Muscle layer of duodenum (tissue), 2 donors: ENCODE measurements around the gene LRRFIP1.

Experiments used
- H3K27ac ChIP-seq: one replicate; pipeline ENCODE4 v1.7.0; 2013; ENCODE audit warnings: mild to moderate bottlenecking, low read length
- H3K27me3 ChIP-seq: one replicate; pipeline ENCODE4 v1.7.0; 2013; ENCODE audit warnings: low read depth, mild to moderate bottlenecking, control low read depth, low read length
- H3K36me3 ChIP-seq, 2 donors: one replicate each; pipeline ENCODE4 v1.7.0; 2013; ENCODE audit warnings: low read length in 2 of 2, control low read depth in 1 of 2, mild to moderate bottlenecking in 1 of 2; ENCODE audit not compliant: insufficient read depth in 2 of 2, control insufficient read depth in 1 of 2
- H3K4me1 ChIP-seq, 2 donors: one replicate each; pipeline ENCODE4 v1.7.0; 2013; ENCODE audit warnings: low read length in 2 of 2, mild to moderate bottlenecking in 2 of 2, control low read depth in 1 of 2, moderate library complexity in 1 of 2; ENCODE audit not compliant: insufficient read depth in 2 of 2, control insufficient read depth in 1 of 2
- H3K4me3 ChIP-seq, 2 donors: one replicate each; pipeline ENCODE4 v1.7.0; 2013; ENCODE audit warnings: low read length in 2 of 2, low read depth in 1 of 2, mild to moderate bottlenecking in 1 of 2
- H3K9me3 ChIP-seq, 2 donors: one replicate each; pipeline ENCODE4 v1.7.0; 2013; ENCODE audit warnings: low read length in 2 of 2, control low read depth in 1 of 2, mild to moderate bottlenecking in 1 of 2; ENCODE audit not compliant: control insufficient read depth in 1 of 2
- donor health status: healthy.

The LRRFIP1 gene

DNA sequence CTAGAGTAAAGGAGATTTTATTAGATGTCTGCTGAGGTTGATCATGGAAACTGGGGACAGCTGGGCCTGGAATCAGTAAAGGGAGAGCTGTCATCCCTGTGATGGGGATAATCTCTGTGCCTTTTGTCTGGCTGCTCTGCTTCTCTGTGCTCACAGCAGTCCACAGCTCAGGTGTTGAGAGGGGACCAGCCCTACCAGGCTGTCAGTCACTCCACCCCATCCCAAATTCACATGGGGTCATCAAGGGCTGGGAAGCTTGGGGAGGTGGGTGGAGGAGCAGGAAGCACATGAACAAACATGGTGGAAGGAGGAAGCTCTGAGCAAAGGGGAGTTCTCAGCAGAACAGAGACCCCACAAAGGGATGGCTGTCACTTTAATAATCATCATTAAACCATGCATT is 13.7 kb upstream of the LRRFIP1 start:
- no peak overlapping the region for H3K4me3 ChIP-seq
- no peaks in the 10 kb centered on the region for H3K27me3 ChIP-seq
- no peaks in the 10 kb centered on the region for H3K9me3 ChIP-seq
- H3K27ac ChIP-seq: no peak overlapping the region
- H3K36me3 ChIP-seq: no peaks in the 10 kb centered on the region
- H3K4me1 ChIP-seq: peaks cover 0 to 32% of the 10 kb centered on the region in 2 donors

DNA sequence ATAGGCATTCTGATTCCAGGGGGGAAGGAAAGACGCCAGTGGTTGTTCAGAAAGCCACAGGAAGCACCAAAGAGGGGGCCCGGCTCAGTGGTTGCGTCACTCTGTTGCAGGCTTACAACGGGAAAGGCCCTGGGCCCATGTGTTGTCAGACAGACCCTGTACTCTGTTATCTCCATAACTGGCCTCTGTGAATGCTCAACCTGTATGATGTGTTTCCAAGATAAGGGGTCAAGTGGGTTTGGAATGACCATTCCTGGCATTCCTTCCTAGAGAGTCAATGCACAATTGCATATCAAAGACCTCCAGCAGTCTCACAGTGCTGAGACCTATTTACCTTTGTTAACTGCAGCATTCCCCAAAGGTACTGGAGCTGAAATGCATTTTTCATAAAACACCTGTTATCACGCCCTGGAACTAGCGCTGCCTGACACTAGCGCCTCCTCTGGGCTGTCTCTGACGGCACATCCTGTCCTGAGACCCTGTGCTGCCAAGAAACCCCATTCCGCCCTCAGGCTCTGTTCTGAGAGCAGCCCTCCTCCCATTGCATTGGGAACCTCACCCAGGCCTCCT is 13.2 kb upstream of the LRRFIP1 start:
- H3K27ac ChIP-seq: no peak overlapping the region
- no peaks in the 10 kb centered on the region for H3K36me3 ChIP-seq
- H3K4me1 ChIP-seq: peaks cover 0 to 32% of the 10 kb centered on the region in 2 donors
- no peaks in the 10 kb centered on the region for H3K9me3 ChIP-seq
- H3K4me3 ChIP-seq: no peak overlapping the region
- no peaks in the 10 kb centered on the region for H3K27me3 ChIP-seq

DNA sequence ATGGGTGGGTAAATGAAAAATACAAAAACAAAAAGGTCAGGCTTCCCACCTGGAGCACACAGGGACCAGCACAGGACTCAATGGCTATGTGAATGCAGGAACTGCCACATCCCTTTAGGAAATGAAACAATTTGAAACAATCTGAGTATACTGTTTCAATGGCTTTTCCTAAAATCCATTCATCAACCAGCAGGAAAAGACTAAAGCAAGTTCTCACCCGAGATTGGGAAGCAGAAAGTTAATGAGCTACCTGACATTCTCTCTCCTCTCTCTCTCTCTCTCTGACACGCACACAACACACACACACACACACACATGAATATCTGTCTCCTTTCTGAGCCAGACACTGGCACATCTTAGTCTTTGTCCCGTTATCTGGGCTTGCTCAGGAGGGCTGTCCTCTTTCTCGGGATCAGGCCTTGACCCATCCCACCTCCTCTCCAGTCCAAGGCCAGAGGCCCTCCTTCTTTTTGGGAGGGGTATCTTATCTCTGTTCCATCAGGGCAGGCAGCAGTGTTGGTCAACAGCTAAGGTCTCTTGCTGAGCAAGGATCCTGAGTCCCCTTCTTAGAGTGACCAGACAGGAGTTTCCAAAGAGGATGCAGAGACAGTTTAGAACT is 11.6 kb upstream of the LRRFIP1 start:
- H3K27me3 ChIP-seq: no peaks in the 10 kb centered on the region
- peaks cover 0 to 32% of the 10 kb centered on the region in 2 donors for H3K4me1 ChIP-seq
- peak overlapping the region; percentile 34 for H3K27ac ChIP-seq
- no peak overlapping the region for H3K4me3 ChIP-seq
- H3K9me3 ChIP-seq: no peaks in the 10 kb centered on the region
- no peaks in the 10 kb centered on the region for H3K36me3 ChIP-seq

DNA sequence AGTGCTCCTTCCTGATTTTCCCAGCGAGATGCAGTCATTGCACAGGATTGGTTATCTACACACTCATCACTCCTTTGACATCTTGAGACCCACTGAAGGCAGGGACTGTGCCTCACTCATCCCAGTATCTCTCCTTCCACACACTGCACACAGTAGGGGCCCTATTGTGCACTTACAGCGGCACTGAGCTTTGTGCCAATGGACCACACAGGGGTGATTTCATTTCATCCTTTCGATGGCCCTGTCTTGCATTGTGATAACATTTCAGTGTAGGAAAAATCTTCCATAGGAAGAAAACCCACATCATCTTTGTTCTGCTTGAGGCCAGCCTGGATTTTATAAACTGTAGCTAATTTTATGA is 11.0 kb upstream of the LRRFIP1 start:
- Histone ChIP-seq H3K9me3 (no peaks in the 10 kb centered on the region), H3K27me3 (no peaks in the 10 kb centered on the region), H3K4me1 (peaks cover 0 to 32% of the 10 kb centered on the region in 2 donors), H3K4me3 (peak overlapping the region in 1 of 2 donors; percentile 23), H3K27ac (peak overlapping the region; percentile 34), H3K36me3 (no peaks in the 10 kb centered on the region)

GRCh38 chr2:237616734-237617586 is 10.4 kb upstream of the LRRFIP1 start:
- H3K27ac ChIP-seq: peak overlapping the region; percentile 34
- peak overlapping the region in 1 of 2 donors; percentile 23 for H3K4me3 ChIP-seq
- peaks cover 0 to 32% of the 10 kb centered on the region in 2 donors for H3K4me1 ChIP-seq
- H3K9me3 ChIP-seq: no peaks in the 10 kb centered on the region
- H3K27me3 ChIP-seq: no peaks in the 10 kb centered on the region
- no peaks in the 10 kb centered on the region for H3K36me3 ChIP-seq

DNA sequence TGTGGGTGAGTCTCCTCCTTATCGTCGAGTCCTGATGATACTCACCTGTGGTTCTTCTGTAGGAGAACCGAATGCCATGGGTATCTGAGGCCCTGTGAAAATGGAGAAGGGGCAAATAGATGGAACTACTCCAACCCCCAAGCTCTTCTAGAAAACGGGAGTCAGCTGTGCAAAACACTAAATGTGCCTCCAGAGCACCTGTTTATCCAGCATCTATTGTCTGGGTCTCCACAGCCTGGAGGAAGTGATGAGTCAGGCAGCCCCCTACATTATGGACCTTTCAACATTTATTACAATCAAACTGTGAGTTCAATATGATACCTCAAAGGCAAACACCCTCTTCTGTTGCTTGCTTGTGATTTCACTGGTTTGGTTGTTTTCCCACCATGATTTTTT is 9.8 kb upstream of the LRRFIP1 start:
- no peak overlapping the region for H3K4me3 ChIP-seq
- H3K27me3 ChIP-seq: no peaks in the 10 kb centered on the region
- no peaks in the 10 kb centered on the region for H3K36me3 ChIP-seq
- H3K4me1 ChIP-seq: peaks cover 0 to 32% of the 10 kb centered on the region in 2 donors
- H3K27ac ChIP-seq: peak overlapping the region; percentile 34
- no peaks in the 10 kb centered on the region for H3K9me3 ChIP-seq

GRCh38 chr2:237618449-237618848 is 8.9 kb upstream of the LRRFIP1 start:
- Histone ChIP-seq H3K27ac (no peak overlapping the region), H3K9me3 (no peaks in the 10 kb centered on the region), H3K4me1 (peaks cover 0 to 32% of the 10 kb centered on the region in 2 donors), H3K36me3 (no peaks in the 10 kb centered on the region), H3K27me3 (no peaks in the 10 kb centered on the region), H3K4me3 (no peak overlapping the region)

DNA sequence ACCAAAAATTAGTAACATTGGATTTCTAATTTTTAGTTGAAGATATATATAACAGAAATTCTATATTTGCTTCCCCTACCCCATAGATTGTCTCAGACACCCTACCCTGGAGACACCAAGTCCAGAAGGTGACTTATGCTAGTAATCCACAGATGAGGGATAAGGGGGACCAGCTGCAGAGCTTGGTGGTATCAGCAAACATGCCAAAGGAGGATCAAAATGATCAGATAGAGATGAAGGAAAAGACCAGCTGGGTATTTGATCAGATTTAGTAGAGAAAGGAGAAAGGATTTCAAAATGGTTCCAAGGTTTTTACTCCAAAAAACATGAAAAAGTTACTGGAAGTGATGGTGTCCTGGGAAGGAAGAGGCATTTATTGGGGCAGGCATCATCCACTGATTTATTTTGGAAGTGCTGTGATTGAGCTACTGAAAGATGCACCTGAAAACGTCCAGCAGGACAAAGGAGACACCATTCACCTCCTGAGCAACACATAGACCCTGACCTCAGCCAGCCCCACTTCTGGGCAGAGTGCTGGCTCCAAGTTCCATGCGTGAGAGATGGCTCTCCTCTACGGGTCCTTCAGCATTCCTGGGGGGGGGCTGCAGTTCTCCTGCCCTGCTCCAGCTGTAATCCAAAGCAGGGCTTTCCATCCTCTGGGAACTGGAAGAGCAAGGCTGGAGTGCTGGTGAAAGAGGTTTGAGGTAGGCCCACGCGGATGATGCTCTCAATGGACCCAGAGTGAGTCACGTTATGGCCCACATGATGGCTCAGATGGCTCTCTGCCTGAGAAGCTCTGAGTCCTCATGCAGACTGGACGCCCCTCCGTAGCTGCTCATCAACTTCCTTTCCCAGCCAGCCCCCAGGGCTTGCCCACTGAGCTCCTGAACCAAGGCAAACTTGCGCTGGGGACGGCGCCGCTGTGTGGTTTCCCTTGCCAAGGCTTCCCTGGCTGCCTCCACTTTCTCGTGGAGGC is 3.7 kb upstream of the LRRFIP1 start:
- Histone ChIP-seq H3K27ac (no peak overlapping the region), H3K27me3 (no peaks in the 10 kb centered on the region), H3K36me3 (no peaks in the 10 kb centered on the region), H3K9me3 (no peaks in the 10 kb centered on the region), H3K4me1 (peaks cover 0 to 7% of the 10 kb centered on the region in 2 donors), H3K4me3 (no peak overlapping the region)

- H3K27me3 ChIP-seq: no peaks in the 10 kb centered on the region
- H3K9me3 ChIP-seq: no peaks in the 10 kb centered on the region
- H3K27ac ChIP-seq: no peak overlapping the region
- no peaks in the 10 kb centered on the region for H3K36me3 ChIP-seq
- peaks cover 0 to 12% of the 10 kb centered on the region in 2 donors for H3K4me1 ChIP-seq
- H3K4me3 ChIP-seq: no peak overlapping the region
Observed at GRCh38 chr2:237624565-237624964, 2.8 kb upstream of the LRRFIP1 start.

GRCh38 chr2:237625216-237625705 is 2.1 kb upstream of the LRRFIP1 start:
- H3K9me3 ChIP-seq: no peaks in the 10 kb centered on the region

More at GRCh38 chr2:237625216-237625705, 2.1 kb upstream of the LRRFIP1 start:
- Histone ChIP-seq H3K4me1 (peaks cover 0 to 12% of the 10 kb centered on the region in 2 donors), H3K36me3 (no peaks in the 10 kb centered on the region), H3K4me3 (no peak overlapping the region), H3K27me3 (no peaks in the 10 kb centered on the region), H3K27ac (no peak overlapping the region)
